Stomach smooth muscle (tissue), 2 donors: ENCODE measurements around the gene WNT3A.

Source experiments
- H3K27ac ChIP-seq: one replicate; pipeline ENCODE4 v1.7.0; 2013; ENCODE audit warnings: mild to moderate bottlenecking, low read length, inconsistent platforms
- H3K27me3 ChIP-seq, 2 donors: one replicate each; pipeline ENCODE4 v1.7.0; 2013; ENCODE audit warnings: low read length in 2 of 2; ENCODE audit not compliant: insufficient read depth in 2 of 2, control insufficient read depth in 1 of 2
- H3K36me3 ChIP-seq, 2 donors: one replicate each; pipeline ENCODE4 v1.7.0; 2013; ENCODE audit warnings: low read length in 2 of 2; ENCODE audit not compliant: control insufficient read depth in 2 of 2, insufficient read depth in 2 of 2
- H3K4me1 ChIP-seq: one replicate; pipeline ENCODE4 v1.7.0; 2013; ENCODE audit warnings: low read length; ENCODE audit not compliant: control insufficient read depth, insufficient read depth
- H3K4me3 ChIP-seq, 2 donors: one replicate each; pipeline ENCODE4 v1.7.0; 2013; ENCODE audit warnings: low read length in 2 of 2
- H3K9ac ChIP-seq, 2 donors: one replicate each; pipeline ENCODE4 v1.7.0; 2013; ENCODE audit warnings: low read length in 2 of 2, mild to moderate bottlenecking in 1 of 2
- H3K9me3 ChIP-seq, 2 donors: one replicate each; pipeline ENCODE4 v1.7.0; 2013; ENCODE audit warnings: low read length in 2 of 2; ENCODE audit not compliant: control insufficient read depth in 2 of 2
- donor health status: healthy.
- donor health status: Pancreatic carcinoma.

WNT3A gene

GRCh38 chr1:228068359-228068758, 61.6 kb downstream of the WNT3A start:
- H3K4me3 ChIP-seq, result no peak overlapping the region
- no peaks in the 10 kb centered on the region for H3K4me1 ChIP-seq
- peaks cover 55 to 66% of the 10 kb centered on the region in 2 donors for H3K27me3 ChIP-seq
- no peaks in the 10 kb centered on the region for H3K36me3 ChIP-seq
- no peak overlapping the region for H3K27ac ChIP-seq
- no peak overlapping the region for H3K9ac ChIP-seq
- no peaks in the 10 kb centered on the region for H3K9me3 ChIP-seq

GRCh38 chr1:228070173-228070572, 63.4 kb downstream of the WNT3A start:
- no peak overlapping the region for H3K27ac ChIP-seq
- H3K9me3 ChIP-seq, result no peaks in the 10 kb centered on the region
- no peaks in the 10 kb centered on the region for H3K36me3 ChIP-seq
- H3K27me3 ChIP-seq, result peaks cover 40 to 48% of the 10 kb centered on the region in 2 donors
- no peak overlapping the region for H3K9ac ChIP-seq
- H3K4me1 ChIP-seq, result no peaks in the 10 kb centered on the region
- H3K4me3 ChIP-seq, result no peak overlapping the region

- Histone ChIP-seq H3K27me3 (peaks cover 33 to 42% of the 10 kb centered on the region in 2 donors), H3K36me3 (no peaks in the 10 kb centered on the region), H3K9ac (no peak overlapping the region), H3K27ac (no peak overlapping the region), H3K4me3 (no peak overlapping the region), H3K4me1 (no peaks in the 10 kb centered on the region), H3K9me3 (no peaks in the 10 kb centered on the region)
Observed at GRCh38 chr1:228070851-228071250, 64.1 kb downstream of the WNT3A start.

- peaks cover 24 to 31% of the 10 kb centered on the region in 2 donors for H3K27me3 ChIP-seq
- H3K36me3 ChIP-seq, result no peaks in the 10 kb centered on the region
- no peak overlapping the region for H3K9ac ChIP-seq
- H3K4me3 ChIP-seq, result no peak overlapping the region
- peaks cover 1% of the 10 kb centered on the region for H3K4me1 ChIP-seq
- no peaks in the 10 kb centered on the region for H3K9me3 ChIP-seq
- H3K27ac ChIP-seq, result no peak overlapping the region
Observed at GRCh38 chr1:228071839-228072657, 65.2 kb downstream of the WNT3A start.

- peaks cover 7% of the 10 kb centered on the region for H3K4me1 ChIP-seq
- H3K4me3 ChIP-seq, result no peak overlapping the region
- H3K27me3 ChIP-seq, result peaks cover 20 to 25% of the 10 kb centered on the region in 2 donors
- no peak overlapping the region for H3K9ac ChIP-seq
- no peaks in the 10 kb centered on the region for H3K9me3 ChIP-seq
- H3K27ac ChIP-seq, result no peak overlapping the region
- H3K36me3 ChIP-seq, result no peaks in the 10 kb centered on the region
Observed at GRCh38 chr1:228072658-228073043, 65.9 kb downstream of the WNT3A start.

- H3K36me3 ChIP-seq, result no peaks in the 10 kb centered on the region
- H3K27me3 ChIP-seq, result peaks cover 20% of the 10 kb centered on the region in 2 donors
- H3K9me3 ChIP-seq, result no peaks in the 10 kb centered on the region
Observed at GRCh38 chr1:228073061-228073856, 66.5 kb downstream of the WNT3A start.

GRCh38 chr1:228073857-228074545, 67.2 kb downstream of the WNT3A start:
- H3K4me3 ChIP-seq, result no peak overlapping the region
- H3K9ac ChIP-seq, result no peak overlapping the region
- peaks cover 8% of the 10 kb centered on the region for H3K4me1 ChIP-seq
- H3K27me3 ChIP-seq, result peaks cover 14 to 16% of the 10 kb centered on the region in 2 donors
- H3K9me3 ChIP-seq, result no peaks in the 10 kb centered on the region
- no peaks in the 10 kb centered on the region for H3K36me3 ChIP-seq
- no peak overlapping the region for H3K27ac ChIP-seq

More at GRCh38 chr1:228073061-228073856, 66.5 kb downstream of the WNT3A start:
- no peak overlapping the region for H3K9ac ChIP-seq
- H3K27ac ChIP-seq, result no peak overlapping the region
- H3K4me1 ChIP-seq, result peaks cover 8% of the 10 kb centered on the region
- H3K4me3 ChIP-seq, result no peak overlapping the region

- H3K9ac ChIP-seq, result no peak overlapping the region
- H3K4me3 ChIP-seq, result no peak overlapping the region
- H3K9me3 ChIP-seq, result no peaks in the 10 kb centered on the region
- H3K27me3 ChIP-seq, result peaks cover 11 to 14% of the 10 kb centered on the region in 2 donors
- peaks cover 8% of the 10 kb centered on the region for H3K4me1 ChIP-seq
- no peak overlapping the region for H3K27ac ChIP-seq
- no peaks in the 10 kb centered on the region for H3K36me3 ChIP-seq
Observed at GRCh38 chr1:228074954-228075730, 68.3 kb downstream of the WNT3A start.

- Histone ChIP-seq H3K9ac (no peak overlapping the region), H3K4me1 (peaks cover 8% of the 10 kb centered on the region), H3K27ac (no peak overlapping the region), H3K27me3 (peaks cover 8 to 9% of the 10 kb centered on the region in 2 donors), H3K4me3 (no peak overlapping the region), H3K9me3 (no peaks in the 10 kb centered on the region), H3K36me3 (no peaks in the 10 kb centered on the region)
Observed at GRCh38 chr1:228075801-228076271, 69.0 kb downstream of the WNT3A start.
